IPS DF 6.9 (cell line): ENCODE results near the gene LYSMD3.
"Not testable (repeated sequence)": the region's sequence is repeated elsewhere in the genome, so short reads cannot be mapped to it uniquely, and the experiment has no call there.

ENCODE experiments used
- DNase-seq: peaks from one replicate; pipeline ENCODE4 v3.0.0-alpha.2; 2013; ENCODE audit warnings: low read depth, low spot score
- H3K27ac ChIP-seq: one replicate; pipeline ENCODE4 v1.5.1; 2013; ENCODE audit warnings: low read length, control low read depth
- H3K27me3 ChIP-seq: 2 replicates; pipeline ENCODE4 v1.6.1; 2013; ENCODE audit warnings: mild to moderate bottlenecking, low read length; ENCODE audit not compliant: control insufficient read depth, insufficient read depth
- H3K36me3 ChIP-seq: 2 replicates; pipeline ENCODE4 v1.6.1; 2013; ENCODE audit warnings: low read length; ENCODE audit not compliant: control insufficient read depth, insufficient read depth
- H3K4me1 ChIP-seq: 2 replicates; pipeline ENCODE4 v1.6.1; 2013; ENCODE audit warnings: low read length; ENCODE audit not compliant: control insufficient read depth, insufficient read depth
- H3K4me3 ChIP-seq: 2 replicates; pipeline ENCODE4 v1.5.1; 2013; ENCODE audit warnings: mild to moderate bottlenecking, low read length
- H3K9me3 ChIP-seq: 2 replicates; pipeline ENCODE4 v1.6.1; 2013; ENCODE audit warnings: low read length, inconsistent platforms; ENCODE audit not compliant: control insufficient read depth, insufficient read depth
- WGBS: extraction: QIAGEN DNeasy Blood & Tissue Kit; methylation state at CpG from one replicate; pipeline ENCODE4 v1.1.7; 2013; ENCODE audit warnings: mixed read lengths, missing lambda C conversion rate; ENCODE audit not compliant: insufficient read length, insufficient coverage; 5-methylcytosine and 5-hydroxymethylcytosine counted together

The LYSMD3 gene

GRCh38 chr5:90529194-90529938, at the start of gene LYSMD3:
LYSMD3 (minus strand) TSS chr5:90529584; CDS start chr5:90525289, 4,295 bp downstream.
- no peaks in the 10 kb centered on the region for H3K36me3 ChIP-seq
- WGBS: no CpG with 5 or more reads among the region's 64 CpGs
- no peak within 1 kb of the TSS for H3K27ac ChIP-seq
- DNase-seq: peak; percentile 90
- H3K4me1 ChIP-seq: no peaks in the 10 kb centered on the region
- no peaks in the 10 kb centered on the region for H3K27me3 ChIP-seq
- peak within 1 kb of the TSS; percentile 94 for H3K4me3 ChIP-seq
- H3K9me3 ChIP-seq: no peaks in the 10 kb centered on the region

- DNase-seq, H3K4me3 ChIP-seq, H3K9me3 ChIP-seq, H3K27ac ChIP-seq, H3K36me3 ChIP-seq, H3K27me3 ChIP-seq, H3K4me1 ChIP-seq: not testable (repeated sequence)
- WGBS: no CpG with 5 or more reads among the region's 3 CpGs
Observed at GRCh38 chr5:90576566-90576965, 47.2 kb upstream of the LYSMD3 start.

- Histone ChIP-seq H3K27me3 (no peaks in the 10 kb centered on the region), H3K4me3 (no peak overlapping the region), H3K9me3 (no peaks in the 10 kb centered on the region), H3K4me1 (no peaks in the 10 kb centered on the region), H3K36me3 (no peaks in the 10 kb centered on the region), H3K27ac (no peak overlapping the region)
- WGBS: no CpG with 5 or more reads among the region's 5 CpGs
- no peak for DNase-seq
Observed at GRCh38 chr5:90575712-90576111, 46.3 kb upstream of the LYSMD3 start.

GRCh38 chr5:90571147-90571773, 41.9 kb upstream of the LYSMD3 start:
- Histone ChIP-seq H3K4me3 (no peak overlapping the region), H3K27ac (no peak overlapping the region), H3K36me3 (no peaks in the 10 kb centered on the region), H3K27me3 (no peaks in the 10 kb centered on the region), H3K4me1 (no peaks in the 10 kb centered on the region), H3K9me3 (no peaks in the 10 kb centered on the region; the same call in 1 of the 2 replicates)
- no peak for DNase-seq
- whole genome bisulfite sequencing: no CpG with 5 or more reads among the region's 1 CpG

DNA sequence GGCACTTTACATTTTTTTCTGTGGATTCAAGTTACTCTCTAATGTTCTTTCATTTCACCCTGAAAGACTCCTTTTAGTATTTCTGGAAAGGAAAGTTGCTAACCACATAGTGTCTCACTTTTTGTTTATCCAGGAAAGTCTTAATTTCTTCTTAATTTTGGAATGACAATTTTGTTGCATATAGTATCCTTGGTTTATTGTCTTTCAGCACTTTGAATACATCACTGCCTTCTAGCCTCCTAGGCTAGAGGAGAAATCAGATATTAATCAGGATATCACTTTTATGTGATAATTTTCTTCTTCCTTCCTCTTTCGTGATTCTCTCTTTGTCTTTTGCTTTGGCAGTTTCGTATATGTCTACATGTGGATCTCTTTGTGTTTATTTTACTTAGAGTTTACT, 40.6 kb upstream of the LYSMD3 start:
- H3K4me1 ChIP-seq: no peaks in the 10 kb centered on the region
- H3K9me3 ChIP-seq: no peaks in the 10 kb centered on the region; the same call in 1 of the 2 replicates
- no peaks in the 10 kb centered on the region for H3K27me3 ChIP-seq
- H3K27ac ChIP-seq: no peak overlapping the region
- WGBS: no CpG with 5 or more reads among the region's 2 CpGs
- no peaks in the 10 kb centered on the region for H3K36me3 ChIP-seq
- no peak overlapping the region for H3K4me3 ChIP-seq
- no peak for DNase-seq

DNA sequence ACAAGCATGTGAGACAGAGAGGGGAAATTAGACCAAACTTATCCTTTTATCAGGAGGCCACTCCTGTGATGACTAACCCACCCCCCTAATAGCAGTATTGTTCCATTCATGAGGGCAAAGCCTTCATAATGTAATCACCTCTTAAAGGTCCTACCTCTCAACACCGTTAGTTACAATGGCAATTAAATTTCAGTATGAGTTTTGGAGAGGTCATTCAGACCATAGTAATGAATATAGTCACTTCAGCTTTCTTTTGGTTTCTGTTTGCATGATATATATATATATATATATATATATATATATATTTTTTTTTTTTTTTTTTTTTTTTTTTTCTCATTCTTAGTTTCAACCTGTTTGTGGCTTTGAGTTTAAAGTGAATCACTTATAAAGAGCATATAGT, 39.7 kb upstream of the LYSMD3 start:
- Histone ChIP-seq H3K36me3 (no peaks in the 10 kb centered on the region), H3K4me3 (no peak overlapping the region), H3K27me3 (no peaks in the 10 kb centered on the region), H3K4me1 (no peaks in the 10 kb centered on the region), H3K9me3 (no peaks in the 10 kb centered on the region; the same call in 1 of the 2 replicates), H3K27ac (no peak overlapping the region)
- WGBS: no CpG with 5 or more reads among the region's 1 CpG
- DNase-seq: no peak

DNA sequence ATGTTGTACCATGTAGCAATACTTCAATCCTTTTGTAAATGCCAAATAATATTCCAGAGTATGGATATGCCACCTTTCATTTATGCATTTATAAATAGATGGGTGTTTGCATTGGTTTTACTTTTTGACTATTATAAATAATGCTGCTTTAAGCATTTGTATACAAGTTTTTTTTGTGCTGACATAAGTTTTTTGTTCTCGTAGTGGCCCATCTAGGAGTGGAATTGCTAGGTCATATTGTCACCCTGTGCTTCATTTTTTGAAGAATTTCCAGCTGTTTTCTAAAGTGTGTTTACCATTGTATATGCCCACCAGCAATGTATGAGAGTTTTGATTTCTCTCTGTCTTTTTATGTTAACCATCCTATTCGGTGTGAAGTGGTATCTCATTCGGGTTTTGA, 36.1 kb upstream of the LYSMD3 start:
- H3K4me3 ChIP-seq: no peak overlapping the region
- no CpG with 5 or more reads among the region's 3 CpGs for WGBS

DNA sequence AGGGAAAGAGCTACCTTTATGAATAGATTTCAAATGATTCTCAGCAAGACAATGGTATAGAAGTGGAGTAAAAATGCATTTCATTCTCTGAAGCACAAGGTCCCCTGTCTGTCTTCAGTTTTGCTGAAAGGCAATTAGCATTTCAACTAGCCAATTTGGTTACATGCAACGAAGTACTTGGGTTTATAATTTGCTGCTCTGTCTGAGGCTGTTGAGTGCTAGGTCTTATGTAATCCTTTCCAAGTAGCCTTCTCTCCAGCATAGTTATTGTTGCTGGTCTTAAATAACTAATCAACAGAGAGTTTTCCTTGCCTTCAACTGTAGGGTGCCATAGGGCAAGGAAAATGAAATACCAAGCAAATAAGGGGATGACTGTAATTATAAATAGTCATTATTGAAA, 33.7 kb upstream of the LYSMD3 start:
- Histone ChIP-seq H3K4me1 (no peaks in the 10 kb centered on the region; the same call in 1 of the 2 replicates), H3K36me3 (no peaks in the 10 kb centered on the region), H3K27me3 (no peaks in the 10 kb centered on the region), H3K27ac (no peak overlapping the region), H3K4me3 (no peak overlapping the region), H3K9me3 (no peaks in the 10 kb centered on the region)
- no CpG with 5 or more reads among the region's 1 CpG for WGBS
- no peak for DNase-seq

More for the DNA sequence above, 36.1 kb upstream of the LYSMD3 start:
- Histone ChIP-seq H3K27me3 (no peaks in the 10 kb centered on the region), H3K9me3 (no peaks in the 10 kb centered on the region; the same call in 1 of the 2 replicates), H3K27ac (no peak overlapping the region), H3K4me1 (no peaks in the 10 kb centered on the region; the same call in 1 of the 2 replicates), H3K36me3 (no peaks in the 10 kb centered on the region)
- no peak for DNase-seq

DNA sequence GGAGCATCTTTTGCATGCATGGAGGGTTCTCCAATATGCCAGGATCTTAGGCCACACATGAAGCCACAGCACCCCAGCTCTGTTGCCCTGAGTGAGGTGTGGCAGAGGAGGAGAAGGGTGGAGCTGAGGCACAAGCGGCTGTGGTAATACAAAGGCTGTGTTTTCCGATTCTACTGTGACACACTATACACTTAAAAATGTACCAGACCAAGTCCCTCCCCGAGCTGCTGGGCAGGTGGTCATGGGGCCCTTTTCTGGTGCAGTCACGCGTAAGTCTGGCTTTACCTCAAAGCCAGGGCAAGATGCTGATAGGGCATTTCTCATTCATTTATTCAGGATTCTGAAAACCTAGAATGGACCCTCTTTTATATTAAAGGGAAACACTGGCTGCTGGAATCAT, 33.0 kb upstream of the LYSMD3 start:
- H3K27ac ChIP-seq: no peak overlapping the region
- H3K36me3 ChIP-seq: no peaks in the 10 kb centered on the region
- DNase-seq: no peak
- H3K9me3 ChIP-seq: no peaks in the 10 kb centered on the region
- no peaks in the 10 kb centered on the region; the same call in 1 of the 2 replicates for H3K4me1 ChIP-seq
- H3K4me3 ChIP-seq: no peak overlapping the region
- no peaks in the 10 kb centered on the region for H3K27me3 ChIP-seq
- no CpG with 5 or more reads among the region's 5 CpGs for WGBS

- no peaks in the 10 kb centered on the region for H3K36me3 ChIP-seq
- no CpG with 5 or more reads among the region's 1 CpG for WGBS
- no peaks in the 10 kb centered on the region for H3K27me3 ChIP-seq
- H3K27ac ChIP-seq: no peak overlapping the region
- no peaks in the 10 kb centered on the region for H3K9me3 ChIP-seq
- no peak overlapping the region for H3K4me3 ChIP-seq
- H3K4me1 ChIP-seq: no peaks in the 10 kb centered on the region; the same call in 1 of the 2 replicates
- DNase-seq: no peak
Observed at GRCh38 chr5:90561766-90562165, 32.4 kb upstream of the LYSMD3 start.
